ENCODE measurements around the gene PRICKLE3. TPM values are rescaled to one million over a fixed set of nuclear protein-coding genes. Genes with fewer than 3 reads are reported as not detected.

PRICKLE3 gene
- total RNA-seq, 1 donor from 2014 or later = 15.6 TPM

Other genes starting within 250 kb of the PRICKLE3 start
- gene OTUD5, start 228.8 kb downstream of the PRICKLE3 start, total RNA-seq = 43.6 and 53.3 TPM in 2 replicates
- 0.78 and 1.3 TPM in 2 replicates for gene KCND1, start 214.5 kb downstream of the PRICKLE3 start, total RNA-seq
- gene GRIPAP1, start 184.1 kb downstream of the PRICKLE3 start, total RNA-seq = 24.4 and 38.2 TPM in 2 replicates
- 50.1 and 72.2 TPM in 2 replicates for gene TFE3, start 143.0 kb downstream of the PRICKLE3 start, total RNA-seq
- 2.3 and 5.7 TPM in 2 replicates for gene CCDC120, start 127.4 kb downstream of the PRICKLE3 start, total RNA-seq
- 14.1 and 34.1 TPM in 2 replicates for gene PRAF2, start 112.4 kb downstream of the PRICKLE3 start, total RNA-seq
- gene WDR45, start 106.5 kb downstream of the PRICKLE3 start, total RNA-seq = 33.4 and 49.3 TPM in 2 replicates
- gene GPKOW, start 62.6 kb downstream of the PRICKLE3 start, total RNA-seq = 21.0 and 32.6 TPM in 2 replicates
- 1.2 and 1.4 TPM in 2 replicates for gene MAGIX, start 23.6 kb downstream of the PRICKLE3 start, total RNA-seq
- gene PLP2, start 14.5 kb downstream of the PRICKLE3 start, total RNA-seq = 50.4 and 50.9 TPM in 2 replicates
- 0.18 TPM in 1 of 2 replicates, not detected in the other for gene SYP, start 13.8 kb upstream of the PRICKLE3 start, total RNA-seq
- under 0.01 TPM in 1 of 2 replicates, not detected in the other for gene CACNA1F, start 47.0 kb upstream of the PRICKLE3 start, total RNA-seq
- 19.5 and 22.1 TPM in 2 replicates for gene CCDC22, start 49.1 kb upstream of the PRICKLE3 start, total RNA-seq
- not detected in 2 replicates for gene FOXP3, start 78.3 kb upstream of the PRICKLE3 start, total RNA-seq
- gene PPP1R3F, start 83.4 kb upstream of the PRICKLE3 start, total RNA-seq = 5.7 and 7.2 TPM in 2 replicates
- gene GAGE10, start 117.3 kb upstream of the PRICKLE3 start, total RNA-seq = not detected in 2 replicates
- gene GAGE12J, start 135.7 kb upstream of the PRICKLE3 start, total RNA-seq = not detected in 2 replicates
- gene GAGE13, start 145.2 kb upstream of the PRICKLE3 start, total RNA-seq = not detected in 2 replicates